ENCODE measurements around the gene MAPK11.

Gene MAPK11

DNA sequence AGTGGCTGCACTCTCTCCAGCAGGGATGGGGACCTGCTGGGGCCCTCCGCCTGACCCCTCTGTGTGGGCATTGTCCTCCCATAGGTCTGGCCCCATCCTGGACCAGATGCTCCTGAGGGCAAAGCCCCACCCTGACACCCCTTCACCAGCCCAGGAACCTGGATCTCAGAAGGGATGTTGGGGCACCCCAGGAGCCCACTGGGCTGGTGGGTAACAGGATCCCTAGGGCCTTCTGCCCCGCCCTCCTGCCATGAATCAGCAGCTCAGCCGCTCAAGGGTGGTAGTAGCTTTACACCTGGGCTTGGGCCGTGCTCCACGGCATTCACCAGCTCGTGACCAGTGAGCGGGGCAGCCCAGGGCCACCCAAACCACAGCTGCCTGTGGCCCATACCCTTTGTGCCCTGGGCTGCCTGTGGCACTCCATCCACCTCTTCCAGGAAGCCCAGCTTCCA lies 7.7 kb downstream of the MAPK11 start:
- Histone ChIP-seq H3K79me2 (ENCODE audit: control insufficient read depth, insufficient read depth, low read length) (no peaks in the 10 kb centered on the region), H3K4ac (ENCODE audit: low read depth, low read length) (no peak overlapping the region), H2AK5ac (ENCODE audit: low read length) (no peak overlapping the region), H3K18ac (ENCODE audit: low read length) (no peak overlapping the region), H4K8ac (ENCODE audit: low read depth, low read length) (no peak overlapping the region), H3K79me1 (ENCODE audit: low read length) (no peaks in the 10 kb centered on the region), H3K4me2 (ENCODE audit: low read length) (no peak overlapping the region), H3K27me3 (ENCODE audit: insufficient read depth, low read length, poor library complexity) (no peaks in the 10 kb centered on the region), H3K56ac (ENCODE audit: low read length) (no peak overlapping the region), H2BK5ac (ENCODE audit: low read length) (no peak overlapping the region), H3K27ac (ENCODE audit: low read depth, low read length) (no peak overlapping the region), H3K4me1 (ENCODE audit: control insufficient read depth, low read depth, low read length) (no peaks in the 10 kb centered on the region), H3K9ac (ENCODE audit: low read length) (no peak overlapping the region), H4K5ac (ENCODE audit: low read length) (no peak overlapping the region), H3K23ac (ENCODE audit: low read length) (no peak overlapping the region), H3K36me3 (ENCODE audit: control insufficient read depth, insufficient read depth, low read length) (no peaks in the 10 kb centered on the region), H2BK15ac (replicated peaks; ENCODE audit: low read depth) (no peak overlapping the region), H2BK120ac (ENCODE audit: low read depth, low read length) (no peak overlapping the region), H3K4me3 (ENCODE audit: low read length) (no peak overlapping the region)
- WGBS (ENCODE audit: extremely low coverage, insufficient coverage, low lambda C conversion rate) = no CpG with 5 or more reads among the region's 7 CpGs
- no peak for DNase-seq

GRCh38 chr22:50261615-50262459 lies 8.3 kb downstream of the MAPK11 start, which contains the start of gene MAPK12:
Gene MAPK12 (minus strand): TSS chr22:50261683. CDS start chr22:50261509, 174 bp downstream.
- H3K79me2 ChIP-seq (ENCODE audit: control insufficient read depth, insufficient read depth, low read length) = no peaks in the 10 kb centered on the region

DNA sequence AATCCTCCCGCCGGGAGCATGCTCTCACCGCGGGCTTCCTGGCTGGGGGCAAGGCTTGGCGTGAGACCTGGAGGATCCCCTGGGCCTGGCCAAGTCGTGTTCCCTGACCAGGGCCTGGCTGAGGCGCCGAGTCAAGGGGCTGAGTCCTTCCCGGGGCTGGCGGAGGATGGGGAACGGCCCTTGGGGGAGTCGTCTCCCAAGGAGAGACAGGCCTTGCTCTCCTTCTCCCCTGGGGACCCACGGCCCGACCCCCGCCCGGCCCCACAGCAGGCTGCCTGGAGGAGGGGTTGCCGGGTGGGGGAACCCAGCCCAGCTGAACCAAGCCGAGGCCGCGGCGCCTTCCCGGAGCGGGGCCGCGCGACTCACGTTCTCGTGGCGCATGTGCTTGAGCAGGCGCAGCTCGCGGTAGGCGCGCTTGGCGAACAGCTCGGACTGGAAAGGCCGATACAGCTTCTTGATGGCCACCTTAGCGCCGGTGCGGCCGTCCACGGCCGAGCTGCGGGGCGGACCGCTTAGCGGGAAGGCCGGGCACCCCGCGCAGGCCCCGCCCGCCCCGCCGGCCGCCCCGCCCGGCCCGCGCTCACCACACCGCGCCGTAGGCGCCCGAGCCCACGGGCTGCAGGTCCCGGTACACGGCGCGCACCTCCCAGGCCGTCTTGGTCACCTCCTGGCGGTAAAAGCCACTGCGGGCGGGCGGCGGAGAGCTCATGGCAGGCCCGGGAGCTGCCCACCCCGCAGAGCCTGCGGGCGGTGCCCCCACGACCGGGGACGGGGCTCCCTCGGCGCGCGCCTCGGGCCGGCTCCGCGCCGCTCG lies 9.2 kb downstream of the MAPK11 start:
- peak overlapping the region; percentile 93 for H3K56ac ChIP-seq (ENCODE audit: low read length)
- no peak for DNase-seq
- no peak overlapping the region for H2BK5ac ChIP-seq (ENCODE audit: low read length)
- H3K18ac ChIP-seq (ENCODE audit: low read length) = peak overlapping the region; percentile 9
- H3K4me2 ChIP-seq (ENCODE audit: low read length) = peak overlapping the region; percentile 62
- H3K4me3 ChIP-seq (ENCODE audit: low read length) = peak overlapping the region; percentile 55
- H3K27me3 ChIP-seq (ENCODE audit: insufficient read depth, low read length, poor library complexity) = no peaks in the 10 kb centered on the region
- H3K4me1 ChIP-seq (ENCODE audit: control insufficient read depth, low read depth, low read length) = no peaks in the 10 kb centered on the region
- no peak overlapping the region for H4K8ac ChIP-seq (ENCODE audit: low read depth, low read length)
- H3K36me3 ChIP-seq (ENCODE audit: control insufficient read depth, insufficient read depth, low read length) = no peaks in the 10 kb centered on the region
- H3K79me2 ChIP-seq (ENCODE audit: control insufficient read depth, insufficient read depth, low read length) = no peaks in the 10 kb centered on the region
- H3K9ac ChIP-seq (ENCODE audit: low read length) = peak overlapping the region; percentile 82
- H3K23ac ChIP-seq (ENCODE audit: low read length) = no peak overlapping the region
- no peak overlapping the region for H3K27ac ChIP-seq (ENCODE audit: low read depth, low read length)
- no peak overlapping the region for H2BK15ac ChIP-seq (replicated peaks; ENCODE audit: low read depth)
- no peaks in the 10 kb centered on the region for H3K79me1 ChIP-seq (ENCODE audit: low read length)
- no peak overlapping the region for H2AK5ac ChIP-seq (ENCODE audit: low read length)
- no CpG with 5 or more reads among the region's 92 CpGs for WGBS (ENCODE audit: extremely low coverage, insufficient coverage, low lambda C conversion rate)
- no peak overlapping the region for H4K5ac ChIP-seq (ENCODE audit: low read length)
- no peak overlapping the region for H3K4ac ChIP-seq (ENCODE audit: low read depth, low read length)
- no peak overlapping the region for H2BK120ac ChIP-seq (ENCODE audit: low read depth, low read length)

More at GRCh38 chr22:50261615-50262459, 8.3 kb downstream of the MAPK11 start, which contains the start of gene MAPK12:
- no peak within 1 kb of the TSS for H2BK15ac ChIP-seq (replicated peaks; ENCODE audit: low read depth)
- no peak within 1 kb of the TSS for H4K8ac ChIP-seq (ENCODE audit: low read depth, low read length)
- no peaks in the 10 kb centered on the region for H3K79me1 ChIP-seq (ENCODE audit: low read length)
- WGBS (ENCODE audit: extremely low coverage, insufficient coverage, low lambda C conversion rate) = no CpG with 5 or more reads among the region's 61 CpGs
- no peaks in the 10 kb centered on the region for H3K36me3 ChIP-seq (ENCODE audit: control insufficient read depth, insufficient read depth, low read length)
- H2AK5ac ChIP-seq (ENCODE audit: low read length) = no peak within 1 kb of the TSS
- no peak within 1 kb of the TSS for H4K5ac ChIP-seq (ENCODE audit: low read length)
- H3K56ac ChIP-seq (ENCODE audit: low read length) = peak within 1 kb of the TSS; percentile 93
- H3K4me1 ChIP-seq (ENCODE audit: control insufficient read depth, low read depth, low read length) = no peaks in the 10 kb centered on the region
- H3K18ac ChIP-seq (ENCODE audit: low read length) = peak within 1 kb of the TSS; percentile 9
- H3K27ac ChIP-seq (ENCODE audit: low read depth, low read length) = no peak within 1 kb of the TSS
- no peak for DNase-seq
- H3K4ac ChIP-seq (ENCODE audit: low read depth, low read length) = no peak within 1 kb of the TSS
- peak within 1 kb of the TSS; percentile 55 for H3K4me3 ChIP-seq (ENCODE audit: low read length)
- no peaks in the 10 kb centered on the region for H3K27me3 ChIP-seq (ENCODE audit: insufficient read depth, low read length, poor library complexity)
- H3K4me2 ChIP-seq (ENCODE audit: low read length) = peak within 1 kb of the TSS; percentile 62
- no peak within 1 kb of the TSS for H2BK120ac ChIP-seq (ENCODE audit: low read depth, low read length)
- H3K9ac ChIP-seq (ENCODE audit: low read length) = peak within 1 kb of the TSS; percentile 82
- H3K23ac ChIP-seq (ENCODE audit: low read length) = no peak within 1 kb of the TSS
- H2BK5ac ChIP-seq (ENCODE audit: low read length) = no peak within 1 kb of the TSS

DNA sequence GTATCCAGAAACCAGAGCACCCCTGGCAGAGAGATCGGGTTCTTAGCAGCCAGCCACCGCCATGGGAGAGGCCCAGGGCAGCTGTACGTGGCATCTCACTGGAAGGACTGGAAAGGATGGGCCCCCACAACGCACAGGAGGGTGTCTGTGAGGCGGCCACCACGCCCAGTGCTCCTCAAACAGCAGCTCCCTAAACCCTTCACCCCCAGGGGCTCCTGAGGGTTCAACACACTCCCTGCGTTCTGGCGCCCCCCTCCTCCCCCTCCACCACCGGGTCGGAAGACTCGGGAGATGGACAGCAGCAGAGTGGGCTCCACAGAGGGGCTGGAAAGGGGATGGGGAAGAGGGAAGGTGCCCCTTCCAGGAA lies 9.8 kb downstream of the MAPK11 start:
- no peaks in the 10 kb centered on the region for H3K36me3 ChIP-seq (ENCODE audit: control insufficient read depth, insufficient read depth, low read length)
- no peak overlapping the region for H4K5ac ChIP-seq (ENCODE audit: low read length)
- no peaks in the 10 kb centered on the region for H3K27me3 ChIP-seq (ENCODE audit: insufficient read depth, low read length, poor library complexity)
- H3K23ac ChIP-seq (ENCODE audit: low read length) = no peak overlapping the region
- peak overlapping the region; percentile 45 for H2AK5ac ChIP-seq (ENCODE audit: low read length)
- no peaks in the 10 kb centered on the region for H3K4me1 ChIP-seq (ENCODE audit: control insufficient read depth, low read depth, low read length)
- H3K18ac ChIP-seq (ENCODE audit: low read length) = no peak overlapping the region
- H3K79me1 ChIP-seq (ENCODE audit: low read length) = no peaks in the 10 kb centered on the region
- H2BK15ac ChIP-seq (replicated peaks; ENCODE audit: low read depth) = no peak overlapping the region
- DNase-seq = no peak
- peak overlapping the region; percentile 93 for H3K56ac ChIP-seq (ENCODE audit: low read length)
- H4K8ac ChIP-seq (ENCODE audit: low read depth, low read length) = no peak overlapping the region
- no peak overlapping the region for H3K4me3 ChIP-seq (ENCODE audit: low read length)
- no CpG with 5 or more reads among the region's 11 CpGs for WGBS (ENCODE audit: extremely low coverage, insufficient coverage, low lambda C conversion rate)
- H3K79me2 ChIP-seq (ENCODE audit: control insufficient read depth, insufficient read depth, low read length) = no peaks in the 10 kb centered on the region
- H3K9ac ChIP-seq (ENCODE audit: low read length) = peak overlapping the region; percentile 82
- H3K27ac ChIP-seq (ENCODE audit: low read depth, low read length) = no peak overlapping the region
- no peak overlapping the region for H2BK5ac ChIP-seq (ENCODE audit: low read length)
- no peak overlapping the region for H3K4ac ChIP-seq (ENCODE audit: low read depth, low read length)
- H3K4me2 ChIP-seq (ENCODE audit: low read length) = peak overlapping the region; percentile 62
- H2BK120ac ChIP-seq (ENCODE audit: low read depth, low read length) = no peak overlapping the region

- no peak overlapping the region for H3K4me2 ChIP-seq (ENCODE audit: low read length)
- no peak overlapping the region for H4K8ac ChIP-seq (ENCODE audit: low read depth, low read length)
- no peaks in the 10 kb centered on the region for H3K27me3 ChIP-seq (ENCODE audit: insufficient read depth, low read length, poor library complexity)
- H2AK5ac ChIP-seq (ENCODE audit: low read length) = no peak overlapping the region
- H3K4me1 ChIP-seq (ENCODE audit: control insufficient read depth, low read depth, low read length) = no peaks in the 10 kb centered on the region
- no peak overlapping the region for H3K18ac ChIP-seq (ENCODE audit: low read length)
- no peak overlapping the region for H3K56ac ChIP-seq (ENCODE audit: low read length)
- no peaks in the 10 kb centered on the region for H3K36me3 ChIP-seq (ENCODE audit: control insufficient read depth, insufficient read depth, low read length)
- no CpG with 5 or more reads among the region's 15 CpGs for whole genome bisulfite sequencing (ENCODE audit: extremely low coverage, insufficient coverage, low lambda C conversion rate)
- H3K4me3 ChIP-seq (ENCODE audit: low read length) = no peak overlapping the region
- no peak overlapping the region for H2BK15ac ChIP-seq (replicated peaks; ENCODE audit: low read depth)
- no peak overlapping the region for H3K9ac ChIP-seq (ENCODE audit: low read length)
- no peaks in the 10 kb centered on the region for H3K79me2 ChIP-seq (ENCODE audit: control insufficient read depth, insufficient read depth, low read length)
- no peak overlapping the region for H3K27ac ChIP-seq (ENCODE audit: low read depth, low read length)
- no peak overlapping the region for H2BK120ac ChIP-seq (ENCODE audit: low read depth, low read length)
- no peak overlapping the region for H3K4ac ChIP-seq (ENCODE audit: low read depth, low read length)
- H3K79me1 ChIP-seq (ENCODE audit: low read length) = no peaks in the 10 kb centered on the region
- DNase-seq = no peak
- no peak overlapping the region for H4K5ac ChIP-seq (ENCODE audit: low read length)
- H3K23ac ChIP-seq (ENCODE audit: low read length) = no peak overlapping the region
- no peak overlapping the region for H2BK5ac ChIP-seq (ENCODE audit: low read length)
Observed at GRCh38 chr22:50259302-50259701, 10.9 kb downstream of the MAPK11 start.
